Upper lobe of right lung (tissue), 1 donor: Measurements from ENCODE around the gene ANAPC7. TPM values are rescaled to one million over a fixed set of nuclear protein-coding genes. Genes with fewer than 3 reads are reported as not detected.

ENCODE experiments used
- ATAC-seq: fragments of 200-7000 bp; cut with Tn5 transposase; one replicate; pipeline ENCODE4 v1.9.1; 2020; ENCODE audit warnings: mild to moderate bottlenecking, moderate library complexity
- DNase-seq: peaks from one replicate; pipeline ENCODE4 v3.0.0-alpha.2; 2020
- H3K27ac ChIP-seq: fragments of 200-600 bp; one replicate; pipeline ENCODE4 v1.8.0; 2022
- H3K27me3 ChIP-seq: fragments of 200-600 bp; one replicate; pipeline ENCODE4 v1.8.0; 2022; ENCODE audit warnings: mild to moderate bottlenecking
- H3K36me3 ChIP-seq: fragments of 200-600 bp; one replicate; pipeline ENCODE4 v1.8.0; 2022
- H3K4me1 ChIP-seq: fragments of 200-600 bp; one replicate; pipeline ENCODE4 v1.8.0; 2022
- H3K4me3 ChIP-seq: fragments of 200-600 bp; one replicate; pipeline ENCODE4 v1.8.0; 2022; ENCODE audit warnings: mild to moderate bottlenecking
- H3K9me3 ChIP-seq: fragments of 200-600 bp; one replicate; pipeline ENCODE4 v1.8.0; 2022
- CTCF ChIP-seq: fragments of 200-600 bp; IDR thresholded peaks from one replicate; pipeline ENCODE4 v1.8.0; 2022; ENCODE audit warnings: antibody characterized with exemption
- intact Hi-C: fragments of 100-400 bp; cut with DNase I; formaldehyde crosslinking; loops from one replicate; pipeline ENCODE4 v1.11.0; 2022
- total RNA-seq: library from RNA; stranded (reverse); fragmentation: NEBNext Ultra II Directional; extraction: Animal tissue kit (Norgen Biotek cat#: 25700); gene quantifications from one replicate; pipeline ENCODE4 v1.2.1, GENCODE V29; 2021
- donor health status: DM: no; HTN: yes; CAD: no; lungs with severe emphysema.

Gene ANAPC7
- total RNA-seq, 1 donor from 2014 or later: 45.1 TPM

GRCh38 chr12:110352401-110352800, 51.1 kb downstream of the ANAPC7 start:
- H3K9me3 ChIP-seq: no peaks in the 10 kb centered on the region
- no peak for DNase-seq
- peaks cover 4% of the 10 kb centered on the region for H3K4me1 ChIP-seq
- TF ChIP-seq CTCF: no peak
- H3K4me3 ChIP-seq: no peak overlapping the region
- no peak for ATAC-seq
- H3K36me3 ChIP-seq: peaks cover 30% of the 10 kb centered on the region
- intact Hi-C loops: no loop called here
- H3K27me3 ChIP-seq: no peaks in the 10 kb centered on the region
- H3K27ac ChIP-seq: no peak overlapping the region

- ATAC-seq (no peak), DNase-seq (no peak)
- no peaks in the 10 kb centered on the region for H3K9me3 ChIP-seq
- H3K4me3 ChIP-seq: no peak overlapping the region
- H3K27me3 ChIP-seq: no peaks in the 10 kb centered on the region
- intact Hi-C loops: no loop called here
- peaks cover 4% of the 10 kb centered on the region for H3K4me1 ChIP-seq
- H3K27ac ChIP-seq: no peak overlapping the region
- TF ChIP-seq CTCF: no peak
- H3K36me3 ChIP-seq: peaks cover 43% of the 10 kb centered on the region
Measured at GRCh38 chr12:110351119-110351518, 52.4 kb downstream of the ANAPC7 start.

- intact Hi-C loops: no loop called here
- H3K27ac ChIP-seq: no peak overlapping the region
- H3K9me3 ChIP-seq: no peaks in the 10 kb centered on the region
- no peak overlapping the region for H3K4me3 ChIP-seq
- no peak for TF ChIP-seq CTCF
- ATAC-seq: peak; percentile 60
- DNase-seq: no peak
- H3K4me1 ChIP-seq: peaks cover 4% of the 10 kb centered on the region
- no peaks in the 10 kb centered on the region for H3K27me3 ChIP-seq
- H3K36me3 ChIP-seq: peaks cover 58% of the 10 kb centered on the region
Measured at GRCh38 chr12:110349514-110350151, 53.9 kb downstream of the ANAPC7 start.

- Histone ChIP-seq H3K27me3 (no peaks in the 10 kb centered on the region), H3K27ac (no peak overlapping the region), H3K36me3 (peaks cover 63% of the 10 kb centered on the region), H3K9me3 (no peaks in the 10 kb centered on the region), H3K4me1 (no peaks in the 10 kb centered on the region), H3K4me3 (no peak overlapping the region)
- intact Hi-C loops: no loop called here
- TF ChIP-seq CTCF: no peak
- peak; percentile 2 for ATAC-seq
- no peak for DNase-seq
Measured at GRCh38 chr12:110349096-110349495, 54.4 kb downstream of the ANAPC7 start.

- ATAC-seq (no peak), DNase-seq (no peak)
- H3K27me3 ChIP-seq: no peaks in the 10 kb centered on the region
- H3K4me1 ChIP-seq: no peaks in the 10 kb centered on the region
- no peaks in the 10 kb centered on the region for H3K9me3 ChIP-seq
- H3K27ac ChIP-seq: no peak overlapping the region
- peaks cover 68% of the 10 kb centered on the region for H3K36me3 ChIP-seq
- no peak overlapping the region for H3K4me3 ChIP-seq
- TF ChIP-seq CTCF: no peak
- intact Hi-C loops: no loop called here
Measured at GRCh38 chr12:110348431-110349059, 55.0 kb downstream of the ANAPC7 start.
